ENCODE data around the gene SHISA9. TPM values are rescaled to one million over a fixed set of nuclear protein-coding genes. Genes with fewer than 3 reads are reported as not detected.

The SHISA9 gene
- total RNA-seq, 2 donors from 2014 or later: not detected

DNA sequence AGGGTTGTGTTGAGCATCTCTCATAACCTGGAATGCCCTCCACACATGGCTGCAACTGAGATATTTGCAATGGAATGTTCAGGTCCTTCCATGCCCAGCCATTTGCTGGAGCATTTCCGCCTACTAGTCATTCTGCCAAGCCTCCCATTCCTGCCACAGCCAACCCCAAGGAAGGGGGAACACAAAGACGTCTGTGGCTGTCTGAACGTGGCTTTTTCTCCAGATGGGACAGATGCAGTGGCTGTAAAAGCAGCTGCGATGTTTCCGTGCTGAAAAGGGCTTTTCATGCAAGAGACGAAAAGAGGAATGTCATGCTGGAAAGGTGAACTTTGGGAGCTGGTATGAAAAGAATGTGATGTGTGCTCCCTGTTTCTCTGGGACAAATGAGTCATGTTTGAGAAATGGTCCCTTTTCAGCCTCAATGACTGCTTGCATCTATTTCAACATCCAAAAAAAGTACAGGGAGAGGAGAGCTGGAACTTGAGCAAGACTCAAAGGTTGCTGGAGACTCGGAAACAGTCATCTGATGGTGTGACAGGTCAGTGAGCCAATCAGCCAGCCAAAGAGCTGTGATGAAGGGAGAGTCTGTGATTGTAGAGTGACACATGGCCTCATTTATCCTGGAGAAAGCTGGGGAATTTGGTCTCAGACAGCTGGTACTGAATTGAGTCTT lies 208.9 kb downstream of the SHISA9 start:
- no peaks in the 10 kb centered on the region for H3K9me3 ChIP-seq (ENCODE audit: control insufficient read depth, low read length, poor library complexity, severe bottlenecking)
- ATAC-seq (no peak), DNase-seq (no peak)
- H3K4me3 Mint-ChIP-seq: no peak overlapping the region
- no peaks in the 10 kb centered on the region for H3K27me3 Mint-ChIP-seq
- no peak overlapping the region for H3K27ac Mint-ChIP-seq
- no peaks in the 10 kb centered on the region for H3K4me1 Mint-ChIP-seq
- no peaks in the 10 kb centered on the region for H3K36me3 Mint-ChIP-seq (ENCODE audit: low read depth)

- no peak for DNase-seq
- H3K27me3 Mint-ChIP-seq: no peaks in the 10 kb centered on the region
- no peak overlapping the region for H3K4me3 Mint-ChIP-seq
- no peak overlapping the region for H3K27ac Mint-ChIP-seq
- no peak for ATAC-seq
- no peaks in the 10 kb centered on the region for H3K36me3 Mint-ChIP-seq (ENCODE audit: low read depth)
- H3K4me1 Mint-ChIP-seq: no peaks in the 10 kb centered on the region
- H3K9me3 ChIP-seq (ENCODE audit: control insufficient read depth, low read length, poor library complexity, severe bottlenecking): no peaks in the 10 kb centered on the region
Observed at GRCh38 chr16:13111747-13112146, 210.3 kb downstream of the SHISA9 start.

GRCh38 chr16:13113741-13114140 lies 212.3 kb downstream of the SHISA9 start:
- H3K36me3 Mint-ChIP-seq (ENCODE audit: low read depth): no peaks in the 10 kb centered on the region
- ATAC-seq: no peak

GRCh38 chr16:13118091-13118490 lies 216.7 kb downstream of the SHISA9 start:
- ATAC-seq (no peak), DNase-seq (no peak)
- no peaks in the 10 kb centered on the region for H3K36me3 Mint-ChIP-seq (ENCODE audit: low read depth)
- no peaks in the 10 kb centered on the region for H3K4me1 Mint-ChIP-seq
- no peaks in the 10 kb centered on the region for H3K9me3 ChIP-seq (ENCODE audit: control insufficient read depth, low read length, poor library complexity, severe bottlenecking)
- no peak overlapping the region for H3K27ac Mint-ChIP-seq
- peaks cover 5% of the 10 kb centered on the region for H3K27me3 Mint-ChIP-seq
- no peak overlapping the region for H3K4me3 Mint-ChIP-seq

More at GRCh38 chr16:13113741-13114140, 212.3 kb downstream of the SHISA9 start:
- Mint-ChIP-seq H3K4me1 (no peaks in the 10 kb centered on the region), H3K27ac (no peak overlapping the region), H3K27me3 (no peaks in the 10 kb centered on the region), H3K4me3 (no peak overlapping the region)
- no peak for DNase-seq
- no peaks in the 10 kb centered on the region for H3K9me3 ChIP-seq (ENCODE audit: control insufficient read depth, low read length, poor library complexity, severe bottlenecking)

- H3K27ac Mint-ChIP-seq: no peak overlapping the region
- no peak for ATAC-seq
- peaks cover 5% of the 10 kb centered on the region for H3K27me3 Mint-ChIP-seq
- H3K36me3 Mint-ChIP-seq (ENCODE audit: low read depth): no peaks in the 10 kb centered on the region
- no peaks in the 10 kb centered on the region for H3K9me3 ChIP-seq (ENCODE audit: control insufficient read depth, low read length, poor library complexity, severe bottlenecking)
- H3K4me3 Mint-ChIP-seq: no peak overlapping the region
- DNase-seq: no peak
- H3K4me1 Mint-ChIP-seq: no peaks in the 10 kb centered on the region
Observed at GRCh38 chr16:13120091-13120490, 218.7 kb downstream of the SHISA9 start.

GRCh38 chr16:13120557-13120956 lies 219.2 kb downstream of the SHISA9 start:
- H3K4me1 Mint-ChIP-seq: no peaks in the 10 kb centered on the region
- no peak for DNase-seq
- H3K4me3 Mint-ChIP-seq: no peak overlapping the region
- ATAC-seq: no peak
- no peaks in the 10 kb centered on the region for H3K9me3 ChIP-seq (ENCODE audit: control insufficient read depth, low read length, poor library complexity, severe bottlenecking)
- peaks cover 5% of the 10 kb centered on the region for H3K27me3 Mint-ChIP-seq
- no peak overlapping the region for H3K27ac Mint-ChIP-seq
- H3K36me3 Mint-ChIP-seq (ENCODE audit: low read depth): no peaks in the 10 kb centered on the region

GRCh38 chr16:13123991-13124390 lies 222.6 kb downstream of the SHISA9 start:
- H3K4me1 Mint-ChIP-seq: no peaks in the 10 kb centered on the region

GRCh38 chr16:13127144-13127543 lies 225.7 kb downstream of the SHISA9 start:
- ATAC-seq: no peak
- no peak overlapping the region for H3K27ac Mint-ChIP-seq
- no peaks in the 10 kb centered on the region for H3K27me3 Mint-ChIP-seq
- H3K9me3 ChIP-seq (ENCODE audit: control insufficient read depth, low read length, poor library complexity, severe bottlenecking): no peaks in the 10 kb centered on the region
- no peaks in the 10 kb centered on the region for H3K4me1 Mint-ChIP-seq
- no peaks in the 10 kb centered on the region for H3K36me3 Mint-ChIP-seq (ENCODE audit: low read depth)
- H3K4me3 Mint-ChIP-seq: no peak overlapping the region
- no peak for DNase-seq

More at GRCh38 chr16:13123991-13124390, 222.6 kb downstream of the SHISA9 start:
- Mint-ChIP-seq H3K27me3 (peaks cover 5% of the 10 kb centered on the region), H3K27ac (no peak overlapping the region), H3K36me3 (ENCODE audit: low read depth) (no peaks in the 10 kb centered on the region), H3K4me3 (no peak overlapping the region)
- ATAC-seq (no peak), DNase-seq (no peak)
- no peaks in the 10 kb centered on the region for H3K9me3 ChIP-seq (ENCODE audit: control insufficient read depth, low read length, poor library complexity, severe bottlenecking)

- no peaks in the 10 kb centered on the region for H3K4me1 Mint-ChIP-seq
- H3K9me3 ChIP-seq (ENCODE audit: control insufficient read depth, low read length, poor library complexity, severe bottlenecking): no peaks in the 10 kb centered on the region
- no peak overlapping the region for H3K4me3 Mint-ChIP-seq
- no peaks in the 10 kb centered on the region for H3K27me3 Mint-ChIP-seq
- DNase-seq (no peak), ATAC-seq (no peak)
- H3K36me3 Mint-ChIP-seq (ENCODE audit: low read depth): no peaks in the 10 kb centered on the region
- no peak overlapping the region for H3K27ac Mint-ChIP-seq
Observed at GRCh38 chr16:13130586-13130985, 229.2 kb downstream of the SHISA9 start.

GRCh38 chr16:13134836-13135235 lies 233.4 kb downstream of the SHISA9 start:
- no peak for DNase-seq
- Mint-ChIP-seq H3K27me3 (no peaks in the 10 kb centered on the region), H3K4me1 (no peaks in the 10 kb centered on the region), H3K36me3 (ENCODE audit: low read depth) (no peaks in the 10 kb centered on the region), H3K27ac (no peak overlapping the region), H3K4me3 (no peak overlapping the region)
- ATAC-seq: no peak
- no peaks in the 10 kb centered on the region for H3K9me3 ChIP-seq (ENCODE audit: control insufficient read depth, low read length, poor library complexity, severe bottlenecking)

DNA sequence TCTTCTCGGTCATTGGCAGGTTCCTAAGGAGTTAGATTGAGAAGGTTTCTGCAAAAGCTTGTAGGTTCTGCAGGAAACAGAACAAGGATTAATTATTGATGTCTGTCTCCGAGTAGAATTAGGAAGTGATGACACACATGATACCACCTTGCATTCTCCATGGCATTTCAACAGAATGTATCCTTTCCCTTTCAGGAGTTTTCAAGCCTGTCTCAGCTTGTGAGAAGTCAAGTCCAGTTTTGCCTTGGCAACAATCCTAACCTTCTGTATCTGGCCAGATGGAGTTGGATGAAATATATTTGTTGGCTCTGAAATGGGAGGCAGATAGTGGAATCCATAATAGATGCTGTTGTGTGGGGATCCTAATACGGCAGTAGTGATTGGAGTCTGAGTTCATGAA lies 235.5 kb downstream of the SHISA9 start:
- Mint-ChIP-seq H3K36me3 (ENCODE audit: low read depth) (no peaks in the 10 kb centered on the region), H3K27me3 (no peaks in the 10 kb centered on the region), H3K4me3 (no peak overlapping the region), H3K27ac (no peak overlapping the region), H3K4me1 (no peaks in the 10 kb centered on the region)
- ATAC-seq: no peak
- DNase-seq: no peak
- H3K9me3 ChIP-seq (ENCODE audit: control insufficient read depth, low read length, poor library complexity, severe bottlenecking): no peaks in the 10 kb centered on the region

DNA sequence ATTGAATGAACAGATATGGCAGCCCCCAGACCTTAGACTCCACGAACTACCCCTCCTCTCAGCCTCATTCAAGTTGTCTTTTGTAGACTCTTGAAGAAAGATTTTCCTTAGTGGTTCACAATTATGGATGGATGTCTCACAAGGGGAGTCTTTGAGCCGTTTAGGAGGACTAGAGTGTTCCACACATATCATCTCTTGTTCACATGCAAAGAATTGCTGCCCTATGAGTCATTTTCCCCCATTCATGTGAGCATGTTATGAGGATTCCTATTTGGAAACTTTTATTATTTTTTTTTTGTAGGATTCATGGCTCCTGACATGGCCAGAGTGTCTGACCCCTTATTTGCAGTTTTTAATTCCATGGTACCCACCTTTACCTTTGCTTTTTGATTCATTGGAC lies 237.1 kb downstream of the SHISA9 start:
- DNase-seq (no peak), ATAC-seq (no peak)
- Mint-ChIP-seq H3K36me3 (ENCODE audit: low read depth) (no peaks in the 10 kb centered on the region), H3K4me3 (no peak overlapping the region), H3K27me3 (no peaks in the 10 kb centered on the region), H3K4me1 (no peaks in the 10 kb centered on the region), H3K27ac (no peak overlapping the region)
- no peaks in the 10 kb centered on the region for H3K9me3 ChIP-seq (ENCODE audit: control insufficient read depth, low read length, poor library complexity, severe bottlenecking)

DNA sequence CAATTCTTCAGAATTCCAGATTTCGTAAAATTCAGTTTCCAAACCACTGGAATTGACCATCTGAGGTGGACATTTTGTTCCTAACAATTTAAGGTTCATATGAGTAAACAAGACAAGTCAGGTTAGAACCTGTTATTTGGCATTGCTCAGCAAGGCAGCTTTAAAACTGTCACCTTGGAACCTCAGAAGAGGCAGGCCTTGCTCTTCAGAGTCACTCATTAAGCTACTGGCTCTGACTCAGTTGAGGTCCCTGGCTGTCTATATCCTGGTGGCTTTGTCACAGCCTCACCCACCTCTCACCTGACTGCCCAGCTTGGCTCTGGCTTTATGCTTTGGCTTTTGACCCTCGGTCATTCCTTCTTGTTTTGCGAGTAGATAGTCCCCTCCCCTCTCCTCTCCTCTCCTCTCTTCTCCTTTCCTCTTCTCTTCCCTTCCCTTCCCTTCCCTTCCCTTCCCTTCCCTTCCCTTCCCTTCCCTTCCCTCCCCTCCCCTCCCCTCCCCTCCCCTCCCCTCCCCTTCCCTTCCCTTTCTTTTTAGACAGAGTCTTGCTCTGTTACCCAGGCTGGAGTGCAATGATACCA lies 238.4 kb downstream of the SHISA9 start:
- no peaks in the 10 kb centered on the region for H3K4me1 Mint-ChIP-seq
- ATAC-seq (no peak), DNase-seq (no peak)
- H3K4me3 Mint-ChIP-seq: no peak overlapping the region
- H3K9me3 ChIP-seq (ENCODE audit: control insufficient read depth, low read length, poor library complexity, severe bottlenecking): no peaks in the 10 kb centered on the region
- no peaks in the 10 kb centered on the region for H3K27me3 Mint-ChIP-seq
- H3K27ac Mint-ChIP-seq: no peak overlapping the region
- no peaks in the 10 kb centered on the region for H3K36me3 Mint-ChIP-seq (ENCODE audit: low read depth)

DNA sequence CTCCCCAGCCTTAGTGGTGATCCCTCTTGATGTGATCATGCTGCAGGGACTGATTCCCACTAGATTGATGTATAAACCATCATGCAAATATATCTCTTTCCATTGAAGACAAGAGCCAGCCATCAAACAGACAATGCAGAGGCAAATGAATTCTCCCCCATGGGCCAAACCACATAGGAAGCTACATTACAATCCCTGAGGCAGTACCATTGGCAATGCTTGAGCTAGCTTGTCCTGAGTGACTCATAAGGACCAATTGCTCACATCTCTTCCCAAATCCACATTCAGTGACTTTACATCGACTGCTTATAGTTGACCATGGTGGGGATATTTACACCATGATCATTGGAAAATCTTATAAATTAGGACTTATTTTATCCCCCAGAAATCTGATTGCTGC lies 242.2 kb downstream of the SHISA9 start:
- no peaks in the 10 kb centered on the region for H3K9me3 ChIP-seq (ENCODE audit: control insufficient read depth, low read length, poor library complexity, severe bottlenecking)
- Mint-ChIP-seq H3K27me3 (no peaks in the 10 kb centered on the region), H3K36me3 (ENCODE audit: low read depth) (no peaks in the 10 kb centered on the region), H3K4me3 (no peak overlapping the region), H3K4me1 (no peaks in the 10 kb centered on the region), H3K27ac (no peak overlapping the region)
- ATAC-seq (no peak), DNase-seq (no peak)
